Naive B cell (primary cell): ENCODE results near the gene SLC12A9. TPM values are rescaled to one million over a fixed set of nuclear protein-coding genes. Genes with fewer than 3 reads are reported as not detected.
"Not testable (repeated sequence)": the region's sequence is repeated elsewhere in the genome, so short reads cannot be mapped to it uniquely, and the experiment has no call there.

Experiments used
- ATAC-seq, 2 donors: fragments of 150-1000 bp; cut with Tn5 transposase; 2 replicates each; pipeline ENCODE4 v1.10.0; 2021; ENCODE audit warnings: low read depth in 2 of 2, mild to moderate bottlenecking in 2 of 2, moderate library complexity in 2 of 2
- DNase-seq: peaks from one replicate; pipeline ENCODE4 v3.0.0; 2022
- H3K27ac Mint-ChIP-seq, 6 donors: one replicate each; pipeline ENCODE4 v1.8.0; 2020 to 2022; ENCODE audit warnings: mild to moderate bottlenecking in 6 of 6, mixed read lengths in 6 of 6, moderate library complexity in 5 of 6, inconsistent platforms in 2 of 6
- H3K27me3 Mint-ChIP-seq, 3 donors: one replicate each; pipeline ENCODE4 v1.8.0; 2021 to 2022; ENCODE audit warnings: mixed read lengths in 3 of 3, mild to moderate bottlenecking in 1 of 3
- H3K36me3 Mint-ChIP-seq, 2 donors: one replicate each; pipeline ENCODE4 v1.8.0; 2020 to 2022; ENCODE audit warnings: mixed read lengths in 2 of 2, inconsistent platforms in 1 of 2, mild to moderate bottlenecking in 1 of 2
- H3K4me1 Mint-ChIP-seq, 3 donors: one replicate each; pipeline ENCODE4 v1.8.0; 2020 to 2022; ENCODE audit warnings: mixed read lengths in 3 of 3, inconsistent platforms in 1 of 3, mild to moderate bottlenecking in 1 of 3, moderate library complexity in 1 of 3
- H3K4me3 Mint-ChIP-seq, 8 donors: one replicate each; pipeline ENCODE4 v1.8.0; 2020 to 2022; ENCODE audit warnings: mild to moderate bottlenecking in 8 of 8, mixed read lengths in 8 of 8, moderate library complexity in 8 of 8, inconsistent platforms in 2 of 8
- H3K9me3 Mint-ChIP-seq, 7 donors: one replicate each; pipeline ENCODE4 v1.8.0; 2020 to 2022; ENCODE audit warnings: mixed read lengths in 7 of 7, mild to moderate bottlenecking in 5 of 7, inconsistent platforms in 2 of 7, moderate library complexity in 1 of 7
- polyA plus RNA-seq, 6 donors: library from polyadenylated mRNA; unstranded; fragments of 300-500 nt; fragmentation: Illumina TruSeq; gene quantifications; one replicate each; pipeline ENCODE4 v1.2.3, GENCODE V29; 2021; ENCODE audit warnings: low read depth in 6 of 6

The SLC12A9 gene
- polyA plus RNA-seq, 6 donors from 2014 or later = 7.8 to 13.1 (median 11.5) TPM

GRCh38 chr7:100910443-100910842, 57.9 kb downstream of the SLC12A9 start:
- not testable (repeated sequence) for DNase-seq, H3K9me3 Mint-ChIP-seq, H3K36me3 Mint-ChIP-seq
- peak overlapping the region in 1 of 6 donors; percentile 92 for H3K27ac Mint-ChIP-seq
- peaks cover 4 to 13% (median 11%) of the 10 kb centered on the region in 3 donors for H3K4me1 Mint-ChIP-seq
- H3K27me3 Mint-ChIP-seq = peaks cover 18 to 24% (median 20%) of the 10 kb centered on the region in 3 donors
- peak overlapping the region in 2 of 8 donors; percentile 26 to 49 for H3K4me3 Mint-ChIP-seq
- peak; percentile 37 to 60 for ATAC-seq

- DNase-seq = no peak
- Mint-ChIP-seq H3K27ac (no peak overlapping the region), H3K4me3 (no peak overlapping the region), H3K4me1 (peaks cover 4 to 13% (median 12%) of the 10 kb centered on the region in 3 donors), H3K9me3 (peaks cover 0 to 5% (median 2%) of the 10 kb centered on the region in 7 donors), H3K27me3 (peaks cover 18 to 27% (median 20%) of the 10 kb centered on the region in 3 donors), H3K36me3 (peaks cover 0 to 5% of the 10 kb centered on the region in 2 donors)
- ATAC-seq = no peak
Measured at GRCh38 chr7:100911484-100911883, 59.0 kb downstream of the SLC12A9 start.

- no peaks in the 10 kb centered on the region for H3K36me3 Mint-ChIP-seq
- peaks cover 4 to 13% (median 12%) of the 10 kb centered on the region in 3 donors for H3K4me1 Mint-ChIP-seq
- no peak overlapping the region for H3K4me3 Mint-ChIP-seq
- no peaks in the 10 kb centered on the region for H3K9me3 Mint-ChIP-seq
- H3K27me3 Mint-ChIP-seq = peaks cover 24 to 29% (median 26%) of the 10 kb centered on the region in 3 donors
- DNase-seq (no peak), ATAC-seq (no peak)
- no peak overlapping the region for H3K27ac Mint-ChIP-seq
Measured at GRCh38 chr7:100914208-100914878, 61.8 kb downstream of the SLC12A9 start.

GRCh38 chr7:100914879-100915447, 62.5 kb downstream of the SLC12A9 start:
- Mint-ChIP-seq H3K4me1 (peaks cover 4 to 13% (median 12%) of the 10 kb centered on the region in 3 donors), H3K27me3 (peaks cover 29 to 30% (median 30%) of the 10 kb centered on the region in 3 donors), H3K27ac (peak overlapping the region in 2 of 6 donors; percentile 13 to 47), H3K9me3 (no peaks in the 10 kb centered on the region), H3K4me3 (no peak overlapping the region), H3K36me3 (no peaks in the 10 kb centered on the region)
- ATAC-seq = no peak
- DNase-seq = no peak

Other genes with a start within 250 kb of the SLC12A9 start
- 10 to 100 TPM in 5 of 6 donors, 1 to 10 TPM in 1; 7.7 to 18.2 (median 13.1) TPM for gene MOSPD3, start 240.2 kb upstream of the SLC12A9 start, polyA plus RNA-seq
- 1 to 10 TPM in 1 of 6 donors, under 1 TPM in 3, not detected in 2; 0.58 to 1.3 (median 0.65) TPM for gene TFR2, start 211.2 kb upstream of the SLC12A9 start, polyA plus RNA-seq
- gene ACTL6B, start 196.3 kb upstream of the SLC12A9 start, polyA plus RNA-seq = not detected
- gene GNB2, start 179.0 kb upstream of the SLC12A9 start, polyA plus RNA-seq = 10 to 100 TPM; 46.2 to 65.4 (median 56.2) TPM
- gene GIGYF1, start 158.5 kb upstream of the SLC12A9 start, polyA plus RNA-seq = 1 to 10 TPM in 4 of 6 donors, under 1 TPM in 2; 0.69 to 2.9 (median 1.2) TPM
- 10 to 100 TPM; 25.3 to 41.0 (median 34.6) TPM for gene POP7, start 146.6 kb upstream of the SLC12A9 start, polyA plus RNA-seq
- not detected for gene EPO, start 132.2 kb upstream of the SLC12A9 start, polyA plus RNA-seq
- gene ZAN, start 119.1 kb upstream of the SLC12A9 start, polyA plus RNA-seq = not detected
- under 1 TPM in 4 of 6 donors, not detected in 2; 0.19 to 0.69 (median 0.47) TPM for gene EPHB4, start 25.2 kb upstream of the SLC12A9 start, polyA plus RNA-seq
- 1 to 10 TPM; 2.1 to 5.7 (median 3.4) TPM for gene TRIP6, start 14.7 kb downstream of the SLC12A9 start, polyA plus RNA-seq
- 10 to 100 TPM; 17.5 to 79.0 (median 46.0) TPM for gene SRRT, start 22.4 kb downstream of the SLC12A9 start, polyA plus RNA-seq
- 1 to 10 TPM in 3 of 6 donors, under 1 TPM in 2, not detected in 1; 0.34 to 2.5 (median 1.7) TPM for gene UFSP1, start 37.0 kb downstream of the SLC12A9 start, polyA plus RNA-seq
- under 1 TPM in 2 of 6 donors, not detected in 4; 0.55 to 0.92 TPM for gene ACHE, start 43.2 kb downstream of the SLC12A9 start, polyA plus RNA-seq
- gene MUC3A, start 96.8 kb downstream of the SLC12A9 start, polyA plus RNA-seq = not detected
- gene MUC12, start 116.9 kb downstream of the SLC12A9 start, polyA plus RNA-seq = not detected
- not detected for gene MUC17, start 167.4 kb downstream of the SLC12A9 start, polyA plus RNA-seq
- gene TRIM56, start 232.8 kb downstream of the SLC12A9 start, polyA plus RNA-seq = 10 to 100 TPM in 1 of 6 donors, 1 to 10 TPM in 5; 1.0 to 17.7 (median 6.3) TPM